Right lobe of liver (tissue), 4 donors: ENCODE measurements around the gene GPR183.

Experiments
- POLR2A ChIP-seq: fragments of 450-650 bp; IDR thresholded peaks from one replicate; pipeline ENCODE4 v1.6.1; 2017; ENCODE audit warnings: antibody characterized with exemption, mild to moderate bottlenecking
- TF ChIP-seq, protein P1 (sequence below), 4 donors: fragments of 200-600 bp in 3 of 4; fragments of 450-650 bp in 1 of 4; IDR thresholded peaks; one replicate each; pipeline versions ENCODE4 v1.5.1 to v1.8.0; 2016 to 2022; ENCODE audit warnings: antibody characterized with exemption in 4 of 4, mild to moderate bottlenecking in 2 of 4
- donor health status: DM: no; HTN: no; CAD: no.
- donor health status: DM: no; HTN: no; CAD: no.
- donor health status: DM: no; HTN: yes; CAD: no.

DNA sequence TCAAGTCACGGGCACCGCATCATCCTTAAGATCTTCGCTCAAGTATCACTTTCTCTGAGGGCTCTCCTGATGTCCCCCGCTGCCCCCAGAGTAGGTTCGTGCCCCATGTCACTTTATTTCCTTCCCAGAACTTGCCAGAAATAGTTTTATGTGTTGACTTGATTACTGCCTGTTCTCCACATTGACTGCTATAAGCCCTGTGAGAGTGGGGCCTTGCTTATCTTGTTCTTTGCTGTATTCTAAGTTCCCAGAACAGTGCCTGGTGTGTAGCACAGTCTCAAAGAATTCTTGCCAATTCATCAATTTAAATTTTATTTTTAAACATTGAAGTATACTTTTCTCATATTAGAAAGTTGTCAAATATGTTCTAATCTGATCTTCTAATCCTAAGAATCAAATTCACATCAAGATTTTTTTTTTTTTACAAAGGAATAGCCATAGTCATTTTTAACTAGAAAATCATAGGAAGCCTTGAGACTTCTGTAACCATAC lies 32.1 kb upstream of the GPR183 start:
- TF ChIP-seq, protein P1, sequence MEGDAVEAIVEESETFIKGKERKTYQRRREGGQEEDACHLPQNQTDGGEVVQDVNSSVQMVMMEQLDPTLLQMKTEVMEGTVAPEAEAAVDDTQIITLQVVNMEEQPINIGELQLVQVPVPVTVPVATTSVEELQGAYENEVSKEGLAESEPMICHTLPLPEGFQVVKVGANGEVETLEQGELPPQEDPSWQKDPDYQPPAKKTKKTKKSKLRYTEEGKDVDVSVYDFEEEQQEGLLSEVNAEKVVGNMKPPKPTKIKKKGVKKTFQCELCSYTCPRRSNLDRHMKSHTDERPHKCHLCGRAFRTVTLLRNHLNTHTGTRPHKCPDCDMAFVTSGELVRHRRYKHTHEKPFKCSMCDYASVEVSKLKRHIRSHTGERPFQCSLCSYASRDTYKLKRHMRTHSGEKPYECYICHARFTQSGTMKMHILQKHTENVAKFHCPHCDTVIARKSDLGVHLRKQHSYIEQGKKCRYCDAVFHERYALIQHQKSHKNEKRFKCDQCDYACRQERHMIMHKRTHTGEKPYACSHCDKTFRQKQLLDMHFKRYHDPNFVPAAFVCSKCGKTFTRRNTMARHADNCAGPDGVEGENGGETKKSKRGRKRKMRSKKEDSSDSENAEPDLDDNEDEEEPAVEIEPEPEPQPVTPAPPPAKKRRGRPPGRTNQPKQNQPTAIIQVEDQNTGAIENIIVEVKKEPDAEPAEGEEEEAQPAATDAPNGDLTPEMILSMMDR (IDR thresholded peaks at IDR 0.05), result no peak
- no peak for TF ChIP-seq POLR2A
